Spleen (tissue), 7 donors: Measurements from ENCODE around the gene GINS2.

Experiments used
- CTCF ChIP-seq, 11 experiments: fragments of 200-600 bp in 7 of 11; fragments of 450-650 bp in 4 of 11; sonication (generic) in 4 of 11; IDR thresholded peaks in 8 of 11; conservative IDR thresholded peaks in 3 of 11; 1 replicate in 7 of 11; 2 replicates in 4 of 11; pipeline versions ENCODE4 v1.4.0 to v1.8.0; 2016 to 2021; ENCODE audit warnings: antibody characterized with exemption in 11 of 11, inconsistent platforms in 4 of 11, mild to moderate bottlenecking in 1 of 11
- POLR2AphosphoS5 ChIP-seq, 3 donors: sonication (generic); formaldehyde crosslinking; IDR thresholded peaks; one replicate each; pipeline ENCODE4 v1.5.1; 2017; ENCODE audit warnings: antibody characterized with exemption in 3 of 3
- donor health status: DM: no; HTN: no; CAD: no; lungs with moderate emphysema.
- donor health status: DM: no; HTN: no; CAD: no.
- donor health status: DM: no; HTN: no; CAD: no.

GRCh38 chr16:85678016-85678415 is 10.7 kb downstream of the GINS2 start:
- TF ChIP-seq POLR2AphosphoS5 (IDR thresholded peaks at IDR 0.05) (no peak), CTCF (IDR thresholded peaks at IDR 0.05 in 8 of 11, conservative IDR thresholded peaks at IDR 0.05 in 3 of 11) (no peak)
